ENCODE data around the gene STYXL2. TPM values are rescaled to one million over a fixed set of nuclear protein-coding genes. Genes with fewer than 3 reads are reported as not detected.

STYXL2 gene
- total and polyA plus RNA-seq, 2 donors (not counting 3 experiments of a cell fraction or from before 2014, with no cell fraction given), result not detected

DNA sequence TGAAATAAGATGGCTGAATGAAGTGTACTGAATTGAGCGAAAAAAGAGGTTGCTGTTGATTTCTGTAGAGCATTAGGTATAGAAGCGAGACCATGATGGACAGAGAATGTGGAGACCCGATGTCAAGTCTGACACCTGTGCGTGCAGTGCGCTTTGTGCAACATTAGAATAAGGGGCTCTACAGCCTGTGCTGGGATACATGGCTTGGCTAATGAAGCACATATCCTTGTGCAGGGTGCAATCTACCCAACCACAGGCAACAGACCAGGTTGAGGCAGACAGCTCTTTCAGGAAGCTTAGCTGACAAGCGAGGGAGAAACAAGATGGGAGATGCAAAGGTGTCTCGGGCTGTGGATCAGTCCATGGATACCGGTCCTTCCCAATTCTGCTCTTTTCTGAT lies 22.6 kb upstream of the STYXL2 start:
- dilution Hi-C loops (cut with MboI; ENCODE audit: extremely low pct_ligation_motif_present, low sequenced_read_pairs) (no loop called here), intact Hi-C loops (cut with micrococcal nuclease) (no loop called here)
- Histone ChIP-seq H3K9ac (replicated peaks; ENCODE audit: extremely low read depth, insufficient read depth, low read length) (no peak overlapping the region), H3K36me3 (ENCODE audit: control insufficient read depth in 2 of 2, extremely low read depth in 1 of 2, insufficient read depth in 2 of 2, low read length in 2 of 2) (no peaks in the 10 kb centered on the region), H4K20me1 (replicated peaks; ENCODE audit: control insufficient read depth, extremely low read depth, insufficient read depth, low read length) (no peaks in the 10 kb centered on the region), H3K27me3 (ENCODE audit: control insufficient read depth in 2 of 2, insufficient read depth in 2 of 2, low read length in 2 of 2) (peaks cover 0 to 3% of the 10 kb centered on the region in 2 experiments), H3K4me1 (ENCODE audit: control insufficient read depth, extremely low read depth, insufficient read depth, low read length) (no peaks in the 10 kb centered on the region), H2AFZ (ENCODE audit: low read depth, low read length) (no peak overlapping the region), H3K4me3 (replicated peaks in 1 of 3; ENCODE audit: insufficient read depth in 1 of 3, low read depth in 1 of 3, low read length in 3 of 3) (no peak overlapping the region), H3K79me2 (ENCODE audit: control insufficient read depth, insufficient read depth, low read length) (no peaks in the 10 kb centered on the region), H3K4me2 (ENCODE audit: insufficient read depth, low read length) (no peak overlapping the region), H3K9me1 (replicated peaks; ENCODE audit: control insufficient read depth, extremely low read depth, insufficient read depth, low read length) (no peaks in the 10 kb centered on the region), H3K9me3 (replicated peaks; ENCODE audit: control insufficient read depth, insufficient read depth, low read length) (no peaks in the 10 kb centered on the region), H3K27ac (ENCODE audit: insufficient read depth, low read depth, low read length) (no peak overlapping the region)
- TF ChIP-seq POLR2A (IDR thresholded peaks at IDR 0.05; ENCODE audit: low read depth, low read length), result no peak
- TF ChIP-seq GATA2 (IDR thresholded peaks at IDR 0.05; ENCODE audit: insufficient read depth, insufficient read length, low read depth, low read length), result no peak
- no peak for TF ChIP-seq POLR2AphosphoS5 (IDR thresholded peaks at IDR 0.05; ENCODE audit: insufficient read depth, low read depth, low read length)
- no peak for TF ChIP-seq FOS (IDR thresholded peaks at IDR 0.05; ENCODE audit: borderline replicate concordance, insufficient read depth, low read length)
- no peak for TF ChIP-seq MYC (IDR thresholded peaks at IDR 0.05; ENCODE audit: low read depth, low read length)
- TF ChIP-seq MAX (IDR thresholded peaks at IDR 0.05; ENCODE audit: insufficient read depth, insufficient read length), result no peak
- no peak for TF ChIP-seq JUN (IDR thresholded peaks at IDR 0.05; ENCODE audit: borderline replicate concordance, insufficient read depth, insufficient read length, low read depth)
- POLR2A ChIA-PET, result no interaction called here
- no TSS peak for BruUV-seq (replicated peaks)
- no peak for DNase-seq (ENCODE audit: low read depth, low spot score)
- no peak for FAIRE-seq
- CTCF ChIA-PET, result interaction anchor here (1.2 kb wide), 1 partner anchor 12 kb away, joined by 3 read pairs; no protein-coding TSS in a partner anchor

DNA sequence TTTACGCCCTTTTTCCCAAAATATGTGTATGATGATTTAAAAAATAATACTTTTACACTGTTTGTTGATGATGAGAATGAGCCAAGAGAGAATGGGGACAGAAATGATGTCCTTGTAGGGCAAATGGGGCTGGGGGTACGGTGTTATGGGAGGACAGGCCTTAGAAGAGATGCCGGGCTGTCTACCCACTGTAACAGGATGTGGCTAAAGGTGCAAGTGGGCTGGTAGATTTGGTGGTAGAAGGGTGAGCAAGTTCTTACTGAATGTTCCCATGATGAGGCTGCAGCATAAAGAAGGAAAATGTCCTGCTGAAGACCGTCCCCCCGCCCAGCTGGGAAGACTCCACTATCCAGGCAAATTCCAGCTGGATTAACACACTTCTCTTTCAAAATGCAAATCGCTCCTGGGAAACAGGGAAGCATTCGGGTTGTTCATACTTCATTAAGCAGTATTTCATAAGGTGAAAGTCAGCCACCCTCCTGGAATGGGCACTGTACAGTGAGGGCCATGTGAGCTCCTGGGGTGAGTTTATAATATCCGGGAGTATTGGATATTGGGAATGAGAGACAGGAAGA lies 17.7 kb upstream of the STYXL2 start:
- Histone ChIP-seq H3K4me1 (ENCODE audit: control insufficient read depth, extremely low read depth, insufficient read depth, low read length) (no peaks in the 10 kb centered on the region), H3K9ac (replicated peaks; ENCODE audit: extremely low read depth, insufficient read depth, low read length) (no peak overlapping the region), H3K36me3 (ENCODE audit: control insufficient read depth in 2 of 2, extremely low read depth in 1 of 2, insufficient read depth in 2 of 2, low read length in 2 of 2) (no peaks in the 10 kb centered on the region), H3K27me3 (ENCODE audit: control insufficient read depth in 2 of 2, insufficient read depth in 2 of 2, low read length in 2 of 2) (peaks cover 0 to 2% of the 10 kb centered on the region in 2 experiments), H2AFZ (ENCODE audit: low read depth, low read length) (no peak overlapping the region), H3K9me3 (replicated peaks; ENCODE audit: control insufficient read depth, insufficient read depth, low read length) (no peaks in the 10 kb centered on the region), H3K4me3 (replicated peaks in 1 of 3; ENCODE audit: insufficient read depth in 1 of 3, low read depth in 1 of 3, low read length in 3 of 3) (no peak overlapping the region), H4K20me1 (replicated peaks; ENCODE audit: control insufficient read depth, extremely low read depth, insufficient read depth, low read length) (no peaks in the 10 kb centered on the region), H3K4me2 (ENCODE audit: insufficient read depth, low read length) (no peak overlapping the region), H3K79me2 (ENCODE audit: control insufficient read depth, insufficient read depth, low read length) (no peaks in the 10 kb centered on the region), H3K9me1 (replicated peaks; ENCODE audit: control insufficient read depth, extremely low read depth, insufficient read depth, low read length) (no peaks in the 10 kb centered on the region), H3K27ac (ENCODE audit: insufficient read depth, low read depth, low read length) (no peak overlapping the region)
- TF ChIP-seq MYC (IDR thresholded peaks at IDR 0.05; ENCODE audit: low read depth, low read length), result no peak
- TF ChIP-seq GATA2 (IDR thresholded peaks at IDR 0.05; ENCODE audit: insufficient read depth, insufficient read length, low read depth, low read length), result no peak
- no peak for TF ChIP-seq JUN (IDR thresholded peaks at IDR 0.05; ENCODE audit: borderline replicate concordance, insufficient read depth, insufficient read length, low read depth)
- TF ChIP-seq, protein P1, sequence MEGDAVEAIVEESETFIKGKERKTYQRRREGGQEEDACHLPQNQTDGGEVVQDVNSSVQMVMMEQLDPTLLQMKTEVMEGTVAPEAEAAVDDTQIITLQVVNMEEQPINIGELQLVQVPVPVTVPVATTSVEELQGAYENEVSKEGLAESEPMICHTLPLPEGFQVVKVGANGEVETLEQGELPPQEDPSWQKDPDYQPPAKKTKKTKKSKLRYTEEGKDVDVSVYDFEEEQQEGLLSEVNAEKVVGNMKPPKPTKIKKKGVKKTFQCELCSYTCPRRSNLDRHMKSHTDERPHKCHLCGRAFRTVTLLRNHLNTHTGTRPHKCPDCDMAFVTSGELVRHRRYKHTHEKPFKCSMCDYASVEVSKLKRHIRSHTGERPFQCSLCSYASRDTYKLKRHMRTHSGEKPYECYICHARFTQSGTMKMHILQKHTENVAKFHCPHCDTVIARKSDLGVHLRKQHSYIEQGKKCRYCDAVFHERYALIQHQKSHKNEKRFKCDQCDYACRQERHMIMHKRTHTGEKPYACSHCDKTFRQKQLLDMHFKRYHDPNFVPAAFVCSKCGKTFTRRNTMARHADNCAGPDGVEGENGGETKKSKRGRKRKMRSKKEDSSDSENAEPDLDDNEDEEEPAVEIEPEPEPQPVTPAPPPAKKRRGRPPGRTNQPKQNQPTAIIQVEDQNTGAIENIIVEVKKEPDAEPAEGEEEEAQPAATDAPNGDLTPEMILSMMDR (IDR thresholded peaks at IDR 0.05; ENCODE audit: extremely low read depth in 1 of 2, insufficient read depth in 1 of 2, low read depth in 1 of 2, low read length in 2 of 2), result no peak
- TF ChIP-seq POLR2A (IDR thresholded peaks at IDR 0.05; ENCODE audit: low read depth, low read length), result no peak
- TF ChIP-seq EZH2 (IDR thresholded peaks at IDR 0.05; ENCODE audit: borderline replicate concordance, low read depth, low read length, severe bottlenecking), result no peak
- no peak for TF ChIP-seq POLR2AphosphoS5 (IDR thresholded peaks at IDR 0.05; ENCODE audit: insufficient read depth, low read depth, low read length)
- TF ChIP-seq FOS (IDR thresholded peaks at IDR 0.05; ENCODE audit: borderline replicate concordance, insufficient read depth, low read length), result no peak
- TF ChIP-seq MAX (IDR thresholded peaks at IDR 0.05; ENCODE audit: insufficient read depth, insufficient read length), result no peak
- DNase-seq (ENCODE audit: low read depth, low spot score) (no peak), FAIRE-seq (no peak)
- dilution Hi-C loops (cut with MboI; ENCODE audit: extremely low pct_ligation_motif_present, low sequenced_read_pairs), result no loop called here
- intact Hi-C loops (cut with micrococcal nuclease), result no loop called here
- BruUV-seq (replicated peaks), result no TSS peak
- ChIA-PET CTCF (interaction anchor here (0.6 kb wide), 1 partner anchor 604 kb away, joined by 4 read pairs; no protein-coding TSS in a partner anchor), POLR2A (no interaction called here)

Data from endothelial cell of umbilical vein (primary cell).